ENCODE data around the gene PAIP2.

DNA sequence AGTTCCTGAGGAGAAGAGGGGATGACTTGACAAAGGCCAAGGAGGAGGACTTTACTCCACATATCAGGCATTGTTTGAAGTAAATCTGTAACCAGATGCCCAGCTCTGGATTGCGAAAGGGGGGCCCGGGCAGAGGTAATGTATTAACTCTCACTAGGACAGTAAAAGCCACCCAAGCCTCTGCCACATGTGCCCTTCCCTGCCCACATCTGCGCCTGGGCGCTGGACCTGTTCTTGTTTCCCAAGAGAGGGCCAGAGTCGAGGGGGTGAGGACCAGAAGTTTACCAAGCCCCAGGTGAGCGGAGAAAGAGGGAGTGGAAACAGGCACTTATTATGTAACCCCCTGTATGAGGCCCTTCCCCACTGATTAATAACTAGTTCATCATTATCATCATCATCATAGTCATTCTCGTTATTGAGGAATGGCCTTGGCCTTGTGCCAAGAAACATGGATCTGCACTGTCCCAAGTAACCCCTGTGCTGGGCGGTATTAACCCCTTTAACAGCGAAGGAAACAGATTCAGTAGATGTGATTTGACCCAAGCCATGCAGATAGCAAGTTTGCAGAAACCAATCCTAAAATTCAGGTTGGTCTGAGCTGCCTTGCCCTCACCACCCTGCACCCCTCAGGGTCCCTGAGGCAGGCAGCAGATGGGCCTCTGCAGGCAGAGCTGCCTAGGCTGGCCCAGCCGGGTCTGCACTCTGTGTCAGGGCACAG lies 41.8 kb downstream of the PAIP2 start, which contains the start of gene SLC23A1:
- TF ChIP-seq POLR2A (IDR thresholded peaks at IDR 0.05) = no peak
- no peak for TF ChIP-seq CTCF (IDR thresholded peaks at IDR 0.05)
- TF ChIP-seq POLR2AphosphoS5 (IDR thresholded peaks at IDR 0.05) = no peak
